Astrocyte of the cerebellum (primary cell): Measurements from ENCODE around the gene H19.

Experiments used
- DNase-seq: peaks from one replicate; pipeline ENCODE4 v3.0.0-alpha.2; 2011; ENCODE audit warnings: low read depth
- H3K4me3 ChIP-seq: 2 replicates; pipeline ENCODE4 v1.5.1; 2011; ENCODE audit warnings: mild to moderate bottlenecking, low read depth, low read length, moderate library complexity
- CTCF ChIP-seq: IDR thresholded peaks from 2 replicates; pipeline ENCODE4 v1.5.1; 2012; ENCODE audit warnings: low read length, low read depth, moderate library complexity, mild to moderate bottlenecking; ENCODE audit errors: missing control alignments
- in situ Hi-C: cut with HindIII; loops from 2 replicates; pipeline ENCODE4 v1.10.0; 2017; ENCODE audit warnings: low sequenced_read_pairs

H19 gene

GRCh38 chr11:1958367-1958766 lies 39.3 kb downstream of the H19 start:
- in situ Hi-C loops, result no loop called here
- no peak for DNase-seq
- TF ChIP-seq CTCF, result no peak
- H3K4me3 ChIP-seq, result no peak overlapping the region

GRCh38 chr11:1953489-1954266 lies 44.0 kb downstream of the H19 start:
- H3K4me3 ChIP-seq, result no peak overlapping the region
- in situ Hi-C loops, result no loop called here
- no peak for TF ChIP-seq CTCF
- DNase-seq, result no peak

GRCh38 chr11:1952806-1953482 lies 44.7 kb downstream of the H19 start:
- no peak for TF ChIP-seq CTCF
- no peak for DNase-seq
- H3K4me3 ChIP-seq, result no peak overlapping the region
- in situ Hi-C loops, result no loop called here

- no peak overlapping the region for H3K4me3 ChIP-seq
- DNase-seq, result no peak
- no peak for TF ChIP-seq CTCF
- in situ Hi-C loops, result no loop called here
Observed at GRCh38 chr11:1949922-1950321, 47.7 kb downstream of the H19 start.

GRCh38 chr11:1949302-1949701 lies 48.3 kb downstream of the H19 start:
- H3K4me3 ChIP-seq, result no peak overlapping the region
- DNase-seq, result no peak
- TF ChIP-seq CTCF, result no peak
- in situ Hi-C loops, result no loop called here

GRCh38 chr11:1948389-1948788 lies 49.3 kb downstream of the H19 start:
- H3K4me3 ChIP-seq, result no peak overlapping the region
- no peak for TF ChIP-seq CTCF
- no peak for DNase-seq
- in situ Hi-C loops, result no loop called here
